ENCODE measurements around the gene GJB3. TPM values are rescaled to one million over a fixed set of nuclear protein-coding genes. Genes with fewer than 3 reads are reported as not detected.

GJB3 gene
- total RNA-seq, 1 donor from 2014 or later: 29.7 TPM

DNA sequence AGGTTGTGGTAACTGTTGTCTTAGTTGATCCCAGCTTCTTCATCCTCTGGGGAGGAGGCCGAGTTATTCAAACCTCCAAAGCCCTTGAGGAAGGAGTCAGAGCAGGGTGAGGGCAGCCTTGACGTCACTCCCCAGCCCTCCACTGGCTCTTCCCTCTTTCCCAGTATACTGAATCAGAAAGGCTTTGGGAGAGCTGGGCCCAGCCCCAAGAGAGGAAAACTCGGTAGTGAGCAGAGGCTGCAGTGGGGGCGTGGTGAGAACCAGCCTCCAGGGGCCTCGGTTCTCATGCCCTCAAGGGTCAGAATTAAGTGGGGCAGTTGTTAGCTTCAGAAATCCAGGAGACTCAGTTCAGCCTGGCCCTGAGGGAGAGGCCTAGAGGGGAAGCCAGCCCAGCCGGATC lies 10.0 kb downstream of the GJB3 start:
- H3K36me3 ChIP-seq (ENCODE audit: control insufficient read depth, insufficient read depth, low read length): no peaks in the 10 kb centered on the region
- no peak for TF ChIP-seq CTCF (IDR thresholded peaks at IDR 0.05; ENCODE audit: insufficient read depth, low read length, poor library complexity, severe bottlenecking)
- DNase-seq (ENCODE audit: low read depth): no peak

GRCh38 chr1:34792424-34792823 lies 11.4 kb downstream of the GJB3 start:
- Histone ChIP-seq H3K36me3 (ENCODE audit: control insufficient read depth, insufficient read depth, low read length) (no peaks in the 10 kb centered on the region), H3K27me3 (ENCODE audit: control insufficient read depth, insufficient read depth, low read length) (peaks cover 33% of the 10 kb centered on the region), H3K4me3 (ENCODE audit: low read depth, low read length) (no peak overlapping the region)
- no peak for DNase-seq (ENCODE audit: low read depth)
- TF ChIP-seq CTCF (IDR thresholded peaks at IDR 0.05; ENCODE audit: insufficient read depth, low read length, poor library complexity, severe bottlenecking): no peak

More for the DNA sequence above, 10.0 kb downstream of the GJB3 start:
- Histone ChIP-seq H3K27me3 (ENCODE audit: control insufficient read depth, insufficient read depth, low read length) (peaks cover 29% of the 10 kb centered on the region), H3K4me3 (ENCODE audit: low read depth, low read length) (no peak overlapping the region)

DNA sequence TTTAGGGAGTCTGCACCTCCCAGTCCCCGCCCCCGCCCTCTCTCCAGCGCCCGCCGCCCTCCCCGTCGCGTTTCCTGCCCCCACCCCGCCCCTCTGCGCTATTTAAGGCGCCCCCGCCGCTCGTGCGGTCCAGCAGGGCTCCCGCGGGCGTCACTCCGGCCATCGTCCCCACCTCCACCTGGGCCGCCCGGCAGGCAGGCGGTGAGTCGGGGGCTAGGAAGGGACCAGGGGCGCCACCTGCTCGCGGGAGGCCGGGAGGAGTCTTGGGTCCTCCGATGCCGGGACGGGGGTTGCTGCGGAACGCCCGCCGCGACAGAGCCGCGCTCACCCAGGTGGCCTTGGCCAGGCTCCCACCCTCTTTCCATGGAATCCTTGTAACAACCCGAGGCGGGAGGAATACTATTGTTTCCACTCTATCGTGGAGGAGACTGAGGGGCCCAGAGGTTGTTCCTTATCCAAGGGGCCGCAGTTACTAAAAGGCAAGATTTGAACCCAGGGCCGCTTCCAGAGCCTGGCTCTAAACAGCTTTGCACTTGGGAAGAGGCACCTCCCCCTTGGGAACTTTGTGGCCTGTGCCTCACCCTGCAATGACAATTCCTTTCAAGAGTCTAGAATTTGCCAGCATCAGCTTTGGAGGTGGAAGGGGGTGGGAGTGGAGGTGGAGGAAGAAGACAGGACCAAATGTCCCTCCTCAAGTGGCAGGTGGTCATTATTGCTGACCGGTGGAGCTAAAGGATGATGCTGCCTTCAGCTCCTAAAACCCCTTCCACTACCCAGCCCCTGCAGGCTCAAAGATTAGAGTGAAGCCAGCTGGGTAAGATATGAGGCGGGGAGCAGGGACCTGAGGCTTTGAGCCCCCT lies 12.1 kb downstream of the GJB3 start, which contains the start of gene GJA4:
TSS of gene GJA4 (plus strand) at position 132 of the 860 bp plus-strand sequence. CDS start 1,215 bp downstream, outside the sequence.
- no peak for DNase-seq (ENCODE audit: low read depth)
- TF ChIP-seq CTCF (IDR thresholded peaks at IDR 0.05; ENCODE audit: insufficient read depth, low read length, poor library complexity, severe bottlenecking): no peak
- H3K27me3 ChIP-seq (ENCODE audit: control insufficient read depth, insufficient read depth, low read length): peaks cover 33% of the 10 kb centered on the region
- H3K36me3 ChIP-seq (ENCODE audit: control insufficient read depth, insufficient read depth, low read length): no peaks in the 10 kb centered on the region
- H3K4me3 ChIP-seq (ENCODE audit: low read depth, low read length): no peak within 1 kb of the TSS

- TF ChIP-seq CTCF (IDR thresholded peaks at IDR 0.05; ENCODE audit: insufficient read depth, low read length, poor library complexity, severe bottlenecking): no peak
- DNase-seq (ENCODE audit: low read depth): no peak
Measured at GRCh38 chr1:34794001-34794789, 13.2 kb downstream of the GJB3 start.

GRCh38 chr1:34794790-34795180 lies 13.8 kb downstream of the GJB3 start:
- no peak for DNase-seq (ENCODE audit: low read depth)
- Histone ChIP-seq H3K4me3 (ENCODE audit: low read depth, low read length) (no peak overlapping the region), H3K36me3 (ENCODE audit: control insufficient read depth, insufficient read depth, low read length) (no peaks in the 10 kb centered on the region), H3K27me3 (ENCODE audit: control insufficient read depth, insufficient read depth, low read length) (peaks cover 33% of the 10 kb centered on the region)
- TF ChIP-seq CTCF (IDR thresholded peaks at IDR 0.05; ENCODE audit: insufficient read depth, low read length, poor library complexity, severe bottlenecking): no peak

More at GRCh38 chr1:34794001-34794789, 13.2 kb downstream of the GJB3 start:
- Histone ChIP-seq H3K27me3 (ENCODE audit: control insufficient read depth, insufficient read depth, low read length) (peaks cover 33% of the 10 kb centered on the region), H3K4me3 (ENCODE audit: low read depth, low read length) (no peak overlapping the region), H3K36me3 (ENCODE audit: control insufficient read depth, insufficient read depth, low read length) (no peaks in the 10 kb centered on the region)

Measured in kidney epithelial cell (primary cell).